ENCODE measurements around the gene HNRNPLL.
"Not testable (repeated sequence)": the region's sequence is repeated elsewhere in the genome, so short reads cannot be mapped to it uniquely, and the experiment has no call there.

HNRNPLL gene

DNA sequence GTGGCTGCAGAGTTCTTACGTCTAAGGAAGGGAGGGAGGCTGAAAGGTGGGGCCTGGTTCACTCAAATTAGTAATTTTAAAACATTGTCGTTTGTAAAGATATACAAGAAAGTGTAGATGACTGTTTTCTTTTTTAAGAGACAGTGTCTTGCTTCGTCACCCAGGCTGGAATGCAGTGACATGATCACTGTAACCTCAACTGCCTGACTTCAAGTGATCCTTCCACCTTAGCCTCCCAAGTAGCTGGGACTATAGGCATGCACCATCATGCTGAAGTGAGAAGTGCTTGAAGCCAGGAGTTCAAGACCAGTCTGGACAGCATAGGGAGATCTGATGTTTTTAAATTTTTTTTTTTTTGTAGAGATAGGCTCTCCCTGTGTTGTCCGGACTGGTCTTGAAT is 52.9 kb downstream of the HNRNPLL start:
- no peak for DNase-seq

DNA sequence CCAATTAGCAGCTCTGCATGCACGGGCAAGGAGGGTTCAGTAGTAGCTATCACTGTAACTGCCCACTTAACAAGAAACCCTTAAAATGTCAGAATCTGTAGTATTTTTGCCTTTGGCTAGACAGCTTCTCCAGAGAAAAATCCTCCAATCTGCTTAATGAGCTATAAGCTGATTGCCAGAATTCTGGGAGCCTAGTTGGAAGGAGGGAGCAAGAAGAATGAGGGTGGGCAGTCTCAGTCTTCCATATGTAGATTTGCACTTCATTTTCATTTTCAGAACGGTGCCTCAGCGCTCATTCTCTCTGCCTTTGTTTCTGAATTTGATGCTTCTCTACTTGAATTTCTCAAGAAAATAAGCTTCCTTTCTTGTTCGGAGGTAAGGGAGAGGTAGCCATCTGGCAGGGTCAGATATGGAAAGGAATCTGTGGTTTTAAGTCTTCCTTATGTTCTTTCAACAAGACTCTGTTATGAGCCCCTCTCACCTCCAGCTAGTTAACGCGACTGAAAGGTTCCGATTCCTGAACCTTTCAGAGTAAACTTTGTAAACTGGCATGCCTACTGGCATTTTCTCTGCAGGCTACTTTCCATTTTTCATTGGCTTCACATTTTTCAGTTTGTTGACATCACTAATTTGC is 53.5 kb downstream of the HNRNPLL start:
- no peak for DNase-seq

DNA sequence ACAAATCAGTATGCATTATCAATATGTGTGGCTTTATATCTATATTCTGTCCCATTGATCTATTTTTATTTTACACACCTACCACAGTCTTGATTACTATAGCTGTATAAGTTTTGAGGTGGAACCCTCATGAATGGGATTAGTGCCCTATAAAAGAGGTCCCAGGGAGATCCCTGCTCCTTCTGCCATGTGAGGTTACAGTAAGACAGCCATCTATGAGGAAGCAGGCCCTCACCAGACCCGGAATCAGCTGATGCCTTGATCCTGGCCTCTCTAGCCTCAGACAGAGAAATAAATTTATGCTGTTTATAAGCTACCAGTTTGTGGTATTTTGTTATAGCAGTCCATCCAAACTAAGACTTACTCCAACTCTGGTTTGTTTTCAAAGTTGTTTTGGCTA is 54.9 kb downstream of the HNRNPLL start:
- DNase-seq = no peak

DNA sequence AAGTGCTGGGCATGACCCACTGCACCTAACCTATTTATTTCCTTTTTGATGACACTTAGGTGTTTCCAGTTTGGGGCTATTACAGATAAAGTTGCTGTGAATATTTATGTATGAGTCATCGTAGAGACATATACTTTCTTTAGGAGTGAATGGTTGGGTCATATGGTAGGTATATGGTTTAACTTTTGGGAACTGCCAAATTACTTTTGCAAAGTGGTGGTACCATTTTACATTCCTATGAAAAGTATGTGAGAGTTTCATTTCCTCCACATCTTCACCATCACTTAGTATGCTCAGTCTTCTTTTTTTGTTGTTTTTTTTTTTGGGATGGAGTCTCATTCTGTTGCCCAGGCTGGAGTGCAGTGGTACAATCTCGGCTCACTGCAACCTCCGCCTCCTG is 56.1 kb downstream of the HNRNPLL start:
- no peak for DNase-seq

DNA sequence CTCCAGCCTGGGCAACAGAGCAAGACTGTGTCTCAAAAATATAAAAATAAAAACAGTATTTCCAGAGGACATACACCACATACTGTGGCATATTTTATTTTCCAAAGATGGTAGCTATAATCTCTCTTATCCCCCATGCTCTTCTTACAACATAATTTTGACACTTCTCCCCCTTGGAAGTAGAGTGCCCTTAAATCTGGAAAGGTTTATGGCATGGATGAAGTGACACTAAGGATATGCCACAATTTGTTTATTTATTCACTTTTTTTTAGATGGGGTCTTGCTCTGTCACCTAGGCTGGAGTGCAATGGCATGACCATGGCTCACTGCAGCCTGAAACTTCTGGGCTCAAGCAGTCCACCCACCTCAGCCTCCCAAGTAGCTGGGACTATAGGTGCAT is 56.7 kb downstream of the HNRNPLL start:
- no peak for DNase-seq

DNA sequence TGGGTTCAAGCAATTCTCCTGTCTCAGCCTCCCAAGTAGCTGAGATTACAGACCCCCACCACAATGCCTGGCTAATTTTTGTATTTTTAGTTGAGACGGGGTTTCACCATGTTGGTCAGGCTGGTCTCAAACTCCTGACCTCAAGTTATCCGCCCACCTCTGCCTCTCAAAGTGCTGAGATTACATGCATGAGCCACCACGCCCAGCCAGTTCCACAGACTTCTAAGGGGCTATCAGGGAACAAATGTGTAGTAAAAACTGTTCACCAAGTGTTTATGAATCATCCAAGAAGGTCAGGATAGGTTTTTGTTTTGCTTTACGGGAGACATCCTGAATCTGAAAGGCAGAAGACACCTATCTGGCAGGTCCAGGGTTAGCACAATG is 60.5 kb downstream of the HNRNPLL start:
- not testable (repeated sequence) for DNase-seq

DNA sequence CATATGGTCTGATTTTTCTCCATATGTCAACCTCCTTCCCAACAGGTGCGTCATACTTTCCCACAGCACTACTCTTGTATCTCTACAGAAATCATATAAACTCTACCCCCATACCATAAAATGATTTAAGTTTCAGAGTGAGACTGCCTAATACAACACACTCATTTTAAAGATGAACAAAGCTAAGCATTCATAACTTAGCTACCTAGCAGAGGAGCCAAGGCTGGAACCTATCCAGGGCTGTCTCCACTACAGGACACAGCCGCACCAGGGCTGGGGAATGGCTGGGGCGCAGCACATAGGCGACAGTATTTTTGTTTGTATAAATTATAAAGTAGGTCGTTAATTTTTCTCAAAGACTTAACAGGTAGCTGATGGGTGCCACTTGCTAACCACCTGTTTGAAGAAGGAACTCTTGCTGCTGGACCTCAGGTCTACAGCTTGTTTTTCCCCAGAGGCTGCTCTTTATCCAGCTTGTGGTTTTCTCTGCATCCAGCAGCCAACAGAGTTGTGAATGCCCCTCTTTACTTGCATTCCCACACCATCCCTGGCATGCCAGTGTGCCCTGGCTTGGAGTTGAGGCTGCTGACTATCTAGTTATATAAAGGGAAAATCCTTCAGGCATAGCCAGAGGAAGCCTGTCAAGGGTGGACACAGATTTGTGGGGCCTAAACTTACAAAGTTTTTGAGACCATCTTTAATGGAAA is 62.0 kb downstream of the HNRNPLL start:
- peak; percentile 44 for DNase-seq

DNA sequence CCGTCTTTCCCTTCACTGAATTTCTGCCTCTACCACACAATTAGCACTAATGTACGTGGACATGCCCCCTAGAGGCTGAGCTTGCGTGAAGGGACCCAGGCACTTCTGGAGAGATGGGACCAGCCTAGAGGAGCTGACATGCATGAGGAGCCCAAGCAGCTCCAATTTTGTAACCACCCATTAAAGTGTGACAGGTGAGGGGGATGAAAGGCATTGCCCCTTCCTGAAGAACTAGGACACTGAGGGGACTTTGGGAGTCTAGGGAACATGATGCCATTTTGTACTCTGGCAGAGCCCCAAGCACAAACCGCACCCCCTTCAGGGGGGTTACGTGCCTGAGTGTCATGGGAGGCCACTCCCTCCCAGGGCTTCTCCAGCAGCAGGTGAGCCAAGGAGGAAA is 63.6 kb downstream of the HNRNPLL start:
- DNase-seq = no peak

DNA sequence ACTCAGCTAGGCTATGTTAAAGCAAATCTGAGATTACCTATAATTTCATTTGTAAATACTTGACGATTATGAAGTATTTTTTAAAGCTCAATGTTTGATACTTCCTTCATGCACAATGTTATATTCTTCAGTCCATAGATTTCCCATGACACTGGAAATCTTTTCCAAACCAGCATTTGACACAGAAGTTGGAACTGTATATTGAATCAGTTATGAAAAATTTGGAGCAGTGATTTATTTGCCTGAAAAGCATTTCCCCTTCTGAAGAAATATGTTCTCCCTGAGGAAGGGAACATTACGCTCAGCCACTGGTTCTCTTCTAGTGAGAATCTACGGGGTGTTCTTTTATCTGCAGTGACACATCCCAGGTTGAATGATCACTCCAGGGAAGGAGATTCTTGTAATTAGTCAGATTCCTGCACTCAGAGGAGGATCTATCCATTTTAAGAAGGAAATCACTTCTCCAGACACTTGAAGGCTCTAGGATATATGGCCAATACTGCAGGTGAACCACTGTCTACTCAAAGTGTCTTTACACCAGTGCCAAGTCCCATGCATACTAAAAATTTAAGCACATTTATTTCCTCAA is 64.7 kb downstream of the HNRNPLL start:
- DNase-seq = no peak

DNA sequence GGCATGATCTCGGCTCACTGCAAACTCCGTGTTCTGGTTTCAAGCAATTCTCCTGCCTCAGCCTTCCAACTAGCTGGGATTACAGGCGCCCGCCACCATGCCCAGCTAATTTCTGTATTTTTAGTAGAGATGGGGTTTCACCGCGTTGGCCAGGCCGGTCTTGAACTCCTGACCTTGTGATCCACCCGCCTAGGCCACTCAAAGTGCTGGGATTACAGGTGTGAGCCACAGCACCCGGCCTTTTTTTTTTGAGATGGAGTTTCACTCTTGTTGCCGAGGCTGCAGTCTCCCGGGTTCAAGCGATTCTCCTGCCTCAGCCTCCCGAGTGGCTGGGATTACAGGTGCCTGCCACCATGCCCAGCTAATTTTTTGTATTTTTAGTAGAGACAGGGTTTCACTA is 65.4 kb downstream of the HNRNPLL start:
- not testable (repeated sequence) for DNase-seq

DNA sequence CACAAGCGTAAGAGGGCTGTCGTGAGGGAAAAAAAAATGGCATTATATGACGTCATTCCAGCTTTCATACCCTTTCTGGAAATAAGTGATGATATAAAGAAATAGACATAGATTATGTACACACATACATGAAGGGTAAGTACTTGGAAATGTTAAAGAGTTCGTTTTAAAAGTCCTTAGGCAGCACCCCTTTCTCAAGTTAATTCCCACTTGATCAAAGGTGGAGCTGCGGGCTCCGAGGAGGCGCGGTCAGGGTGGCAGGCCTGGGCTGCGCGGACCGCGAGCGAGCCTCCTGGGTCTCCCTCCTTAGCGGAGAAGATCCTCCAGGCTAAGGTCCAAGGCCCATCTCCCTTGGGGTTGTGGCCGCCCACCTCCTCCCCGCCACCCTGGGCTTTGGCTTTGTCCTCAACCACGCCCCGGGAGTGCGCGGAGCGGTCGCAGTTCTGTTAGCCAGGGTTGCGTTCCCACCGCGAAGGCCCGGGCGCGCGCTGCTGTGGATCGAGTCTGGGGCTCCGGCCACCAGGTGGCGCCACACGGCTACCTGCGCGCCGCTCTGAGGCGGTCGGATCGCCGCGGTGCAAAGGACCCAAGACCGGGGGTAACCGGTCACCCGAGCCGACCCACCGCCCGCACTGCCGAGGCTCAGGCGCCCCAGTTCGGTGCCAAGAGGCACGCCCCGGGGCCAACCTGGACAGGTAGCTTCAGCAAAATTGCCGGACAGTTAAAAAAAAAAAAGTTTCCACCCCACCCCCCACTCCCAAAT is 66.8 kb downstream of the HNRNPLL start:
- DNase-seq = peak; percentile 84

DNA sequence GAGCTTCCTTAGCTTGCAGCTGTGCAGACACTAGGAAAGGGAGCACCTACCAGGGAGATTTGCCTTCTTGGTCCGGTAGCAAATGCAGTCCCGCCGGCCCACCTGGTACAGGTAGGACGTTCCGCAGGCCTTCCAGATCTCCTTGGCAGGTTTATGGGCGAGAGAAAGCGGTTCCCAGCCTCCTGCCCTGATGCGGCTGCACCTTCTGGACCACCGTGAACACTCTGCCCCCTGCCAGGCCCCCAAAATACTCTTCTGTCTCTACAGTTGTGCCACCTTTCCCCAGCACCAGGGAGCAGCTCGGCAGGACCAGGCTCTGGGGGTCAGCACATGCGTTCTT is 67.4 kb downstream of the HNRNPLL start:
- DNase-seq = no peak

DNA sequence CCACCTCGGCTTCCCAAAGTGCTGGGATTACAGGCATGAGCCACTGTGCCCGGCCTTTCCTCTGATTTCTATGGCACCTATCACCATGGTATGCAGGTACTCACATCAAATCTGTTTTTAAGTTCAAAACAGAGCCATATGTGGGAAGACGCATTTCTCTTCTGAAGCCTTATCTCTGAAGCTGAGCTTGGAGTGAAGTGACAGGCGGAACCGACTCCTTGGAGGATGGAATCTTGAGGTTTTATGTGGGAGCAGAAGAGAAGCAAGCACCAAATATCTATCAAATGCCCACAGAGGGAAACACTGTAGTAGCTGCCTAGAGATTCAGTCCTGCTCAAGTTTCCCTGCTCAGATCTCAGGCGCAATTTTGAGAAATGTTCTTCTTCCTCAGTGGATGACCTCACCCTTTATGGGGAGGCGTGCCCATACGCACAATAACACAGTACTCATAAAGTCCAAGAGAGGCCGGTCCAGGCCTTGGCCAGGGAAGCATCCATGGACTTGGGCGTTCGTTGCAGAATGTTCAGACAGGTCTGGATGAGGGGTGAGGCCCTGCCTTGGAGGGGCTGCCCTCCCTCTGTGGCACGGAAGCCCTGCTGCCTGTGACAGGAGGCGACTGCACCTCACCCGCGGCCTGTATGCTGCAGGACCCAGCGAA is 67.9 kb downstream of the HNRNPLL start:
- no peak for DNase-seq

DNA sequence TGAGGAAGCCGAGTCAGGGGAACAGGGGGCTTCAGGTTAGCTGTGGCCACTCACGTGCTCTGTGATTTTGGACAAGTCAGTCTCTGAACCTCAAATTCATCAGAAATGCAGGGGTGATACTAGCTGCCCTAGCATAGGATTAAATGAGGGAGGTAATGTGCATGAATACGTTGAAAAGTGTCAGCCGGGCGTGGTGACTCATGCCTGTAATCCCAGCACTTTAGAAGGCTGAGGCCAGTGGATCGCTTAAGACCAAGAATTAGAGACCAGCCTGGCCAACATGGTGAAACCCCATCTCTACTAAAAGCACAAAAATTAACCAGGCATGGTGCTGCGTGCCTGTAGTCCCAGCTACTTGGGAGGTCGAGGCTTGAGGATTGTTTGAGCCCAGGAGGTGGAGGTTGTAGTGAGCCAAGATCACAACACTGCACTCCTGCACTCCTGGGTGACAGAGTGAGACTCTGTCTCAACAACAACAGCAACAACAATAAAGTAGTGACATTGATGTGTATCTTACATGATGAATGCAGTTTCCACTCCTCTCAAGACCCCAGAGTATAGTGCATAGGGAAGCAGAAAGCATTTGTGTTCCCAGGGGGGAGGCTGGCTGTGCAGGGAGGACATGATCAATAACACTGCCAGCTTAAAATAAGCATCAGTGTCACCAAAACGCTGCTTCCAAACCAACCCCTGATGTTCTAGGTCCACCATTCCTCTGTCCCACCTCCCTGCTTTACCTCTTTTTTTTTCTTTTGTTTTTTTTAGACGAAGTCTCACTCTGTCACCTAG is 68.8 kb downstream of the HNRNPLL start:
- DNase-seq = no peak

DNA sequence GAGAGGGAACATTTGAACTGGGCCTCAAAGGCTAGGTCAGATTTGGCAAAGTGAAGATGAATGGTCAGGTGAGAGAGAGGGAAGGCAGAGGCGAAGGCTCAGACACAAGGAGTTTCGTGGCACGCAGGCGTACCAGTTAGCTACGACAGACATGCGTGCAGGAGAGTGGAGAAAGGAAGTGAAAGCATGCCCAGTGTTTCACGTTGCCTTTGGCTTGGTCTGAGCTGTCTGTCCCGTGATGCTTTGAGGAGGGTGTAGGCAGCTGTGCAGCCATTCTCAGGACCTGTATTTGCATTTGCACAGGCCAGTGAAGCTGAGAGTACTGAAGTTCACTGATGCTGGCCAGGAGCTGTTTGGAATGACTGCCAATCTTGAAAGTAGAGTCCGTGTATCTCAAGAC is 69.5 kb downstream of the HNRNPLL start:
- DNase-seq = no peak

DNA sequence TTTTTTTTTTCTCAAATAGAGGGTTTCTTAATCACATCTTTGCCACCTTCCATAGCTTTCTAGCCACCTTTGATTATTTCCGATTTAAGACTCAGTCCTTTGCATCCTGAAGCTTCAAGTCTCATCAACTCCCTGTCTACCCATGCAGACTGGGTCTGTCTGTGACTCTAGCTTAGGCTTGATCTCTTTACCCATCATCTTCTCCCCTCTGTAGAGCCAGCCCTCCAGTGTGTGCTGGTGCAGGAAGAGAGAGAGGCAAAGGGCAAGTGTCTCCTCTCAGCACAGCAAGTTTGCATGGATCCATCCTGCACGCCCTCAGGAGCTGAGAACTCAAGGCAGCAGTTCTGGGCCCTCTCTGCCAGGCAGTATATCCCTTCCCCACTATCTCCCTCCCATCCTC is 70.4 kb downstream of the HNRNPLL start:
- DNase-seq = no peak

DNA sequence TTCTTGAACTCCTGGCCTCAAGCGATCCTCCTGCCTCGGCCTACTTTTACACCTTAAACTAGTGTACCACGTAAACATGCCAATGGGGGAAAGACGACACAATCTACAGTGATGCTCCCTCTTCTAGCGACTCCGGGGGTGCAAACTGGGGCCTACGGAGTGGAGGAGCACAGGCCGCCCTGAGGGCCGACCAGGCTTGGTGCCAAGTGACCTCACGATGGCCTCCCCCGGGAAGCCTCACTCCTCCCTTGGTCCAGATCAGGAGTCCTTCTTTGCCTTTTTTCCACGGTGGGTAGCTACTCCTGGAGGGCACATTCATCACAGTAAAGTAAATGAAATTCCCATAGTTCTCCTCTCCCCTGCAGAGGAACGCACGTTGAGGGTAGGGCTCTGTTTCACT is 73.5 kb downstream of the HNRNPLL start:
- DNase-seq = no peak

DNA sequence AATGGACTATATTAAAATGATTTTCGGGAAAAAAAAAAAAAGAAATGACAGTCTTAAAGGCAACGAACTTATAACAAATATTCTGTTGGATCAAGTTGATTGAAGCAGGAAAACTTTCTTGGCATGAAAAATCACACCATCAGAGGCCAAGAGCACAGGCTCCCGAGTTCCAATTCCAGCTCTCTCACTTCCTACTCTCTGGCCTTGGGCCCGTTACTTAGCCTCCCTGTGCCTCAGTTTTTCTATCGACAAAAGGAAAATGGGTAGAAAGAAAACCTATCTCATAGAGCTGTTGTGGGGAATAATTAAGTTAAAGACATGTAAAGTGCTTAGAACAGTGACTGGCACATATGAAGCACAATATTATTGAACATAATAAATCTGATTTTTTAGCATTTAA is 74.2 kb downstream of the HNRNPLL start:
- no peak for DNase-seq

DNA sequence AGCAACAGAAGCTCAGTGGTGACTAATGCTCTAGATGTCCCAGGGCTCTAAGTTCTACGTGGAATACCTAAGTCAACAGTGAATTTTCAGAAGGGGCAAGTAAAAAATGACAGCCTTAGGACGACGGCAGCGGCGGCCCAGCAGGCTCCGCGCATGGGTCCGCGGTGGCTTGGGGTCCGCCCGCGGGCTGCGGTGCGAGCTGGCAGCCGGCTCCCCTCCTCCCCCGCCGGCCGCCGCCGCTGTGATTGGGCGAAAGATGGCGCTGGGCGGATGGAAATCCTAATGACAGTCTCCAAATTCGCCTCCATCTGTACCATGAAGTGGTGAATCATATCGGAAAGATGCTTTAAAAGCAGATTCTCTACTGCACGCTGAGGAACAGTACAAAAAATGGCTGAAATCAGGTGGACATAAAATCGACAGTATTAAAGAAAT is 74.7 kb downstream of the HNRNPLL start:
- peak; percentile 72 for DNase-seq

DNA sequence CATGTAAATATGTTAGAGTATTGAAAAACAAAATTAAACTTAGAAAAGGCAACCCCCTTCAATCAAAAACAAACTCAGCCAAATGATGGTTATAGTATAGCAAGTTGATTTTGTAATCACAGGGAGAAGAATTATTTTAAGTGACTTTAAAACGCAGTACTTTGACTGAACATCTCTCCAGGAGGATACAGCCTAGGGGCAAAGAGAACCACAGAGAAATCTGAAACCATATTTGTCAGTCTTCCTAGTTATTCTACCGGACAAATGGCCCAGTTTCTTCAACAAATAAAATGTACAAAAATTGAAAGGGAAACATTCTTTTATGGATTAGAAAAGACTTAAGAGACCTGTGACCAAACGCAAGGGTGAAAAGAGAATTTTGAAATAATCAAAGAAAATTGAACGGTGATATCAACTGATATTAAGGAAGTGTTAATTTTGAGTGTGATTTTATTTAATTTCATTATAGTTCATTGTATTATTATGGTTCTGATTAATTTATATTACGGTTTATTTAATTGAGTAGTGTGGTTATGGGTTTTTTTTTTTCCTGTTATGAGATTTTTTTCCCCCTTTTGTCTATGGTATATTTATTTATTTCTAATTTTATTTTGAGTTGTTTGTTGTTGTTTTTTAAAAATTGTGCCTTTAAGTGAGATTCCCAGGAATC is 75.3 kb downstream of the HNRNPLL start:
- no peak for DNase-seq

DNA sequence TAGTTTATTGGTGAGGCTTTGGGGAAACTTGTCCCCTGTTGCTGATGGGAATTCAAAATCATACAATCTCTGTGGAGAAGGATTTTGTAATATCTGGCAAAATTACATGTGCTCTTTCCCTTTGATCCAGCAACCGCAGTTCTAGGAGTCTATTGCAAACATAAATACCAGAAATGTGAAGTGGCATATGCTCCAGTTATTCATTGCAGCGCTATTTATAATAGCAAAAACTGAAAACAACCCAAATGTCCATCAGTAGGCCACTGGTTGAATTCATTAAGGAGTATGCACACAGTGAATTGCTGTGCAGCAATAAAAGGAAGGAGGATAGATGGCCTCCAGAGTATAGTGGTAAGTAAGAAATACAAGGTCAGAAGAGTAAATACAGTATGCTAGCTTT is 76.5 kb downstream of the HNRNPLL start:
- DNase-seq = no peak

DNA sequence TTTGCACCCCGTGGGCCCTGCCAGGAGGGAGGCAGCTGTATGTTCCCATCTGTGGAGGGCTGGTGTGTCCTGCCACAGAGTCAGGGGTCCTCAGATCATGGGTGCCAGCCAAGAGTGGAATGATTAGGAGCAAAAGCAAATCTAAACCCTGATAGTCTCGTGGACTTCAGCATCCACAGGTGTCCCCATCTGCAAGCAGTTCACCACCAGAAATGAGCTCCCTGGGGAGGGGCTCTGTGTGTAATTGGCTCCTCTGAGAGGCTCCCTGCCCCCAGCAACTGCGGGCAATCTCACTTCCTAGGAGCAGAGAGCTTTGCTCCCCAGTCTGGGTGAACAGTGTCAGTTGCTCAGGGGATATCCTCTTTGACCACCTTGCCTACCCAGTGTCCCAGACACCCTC is 78.1 kb downstream of the HNRNPLL start:
- DNase-seq = no peak

All from left hindlimb (tissue), 1 donor.